ENCODE data around the gene MTCH2. TPM values are rescaled to one million over a fixed set of nuclear protein-coding genes. Genes with fewer than 3 reads are reported as not detected.

The MTCH2 gene
- polyA plus RNA-seq, 1 donor from 2014 or later: 123 TPM

GRCh38 chr11:47587723-47588326, 54.5 kb downstream of the MTCH2 start:
- no peak overlapping the region for H3K4me2 ChIP-seq (ENCODE audit: low read length)
- no peaks in the 10 kb centered on the region for H3K36me3 ChIP-seq (ENCODE audit: insufficient read depth, low read length)
- H2AFZ ChIP-seq (ENCODE audit: low read depth, low read length): no peak overlapping the region
- H3K79me2 ChIP-seq (replicated peaks; ENCODE audit: insufficient read depth, low read length): no peaks in the 10 kb centered on the region
- no peak overlapping the region for H3K27ac ChIP-seq (ENCODE audit: low read length)
- H3K4me3 ChIP-seq (ENCODE audit: low read length): no peak overlapping the region
- no peaks in the 10 kb centered on the region for H3F3A ChIP-seq (ENCODE audit: insufficient read depth, low read length, poor library complexity, severe bottlenecking)
- no peak overlapping the region for H3K9ac ChIP-seq (ENCODE audit: low read length)
- H3K9me3 ChIP-seq (ENCODE audit: low read length): no peaks in the 10 kb centered on the region
- TF ChIP-seq CTCF (IDR thresholded peaks at IDR 0.05; ENCODE audit: poor library complexity, severe bottlenecking) (no peak), EP300 (conservative IDR thresholded peaks at IDR 0.05; ENCODE audit: poor library complexity, severe bottlenecking) (no peak), TAF1 (IDR thresholded peaks at IDR 0.05; ENCODE audit: low read depth) (no peak), POLR2AphosphoS5 (IDR thresholded peaks at IDR 0.05) (no peak), SMC3 (conservative IDR thresholded peaks at IDR 0.05; ENCODE audit: poor library complexity) (no peak), REST (IDR thresholded peaks at IDR 0.05; ENCODE audit: borderline replicate concordance) (no peak), RAD21 (conservative IDR thresholded peaks at IDR 0.05) (no peak), MXI1 (conservative IDR thresholded peaks at IDR 0.05; ENCODE audit: poor library complexity, severe bottlenecking) (no peak), EZH2 (IDR thresholded peaks at IDR 0.05; ENCODE audit: borderline replicate concordance, insufficient read depth, low read length, poor library complexity, severe bottlenecking) (no peak)
- no peaks in the 10 kb centered on the region for H3K27me3 ChIP-seq (ENCODE audit: insufficient read depth, low read depth, low read length)
- no peaks in the 10 kb centered on the region for H4K20me1 ChIP-seq (ENCODE audit: insufficient read depth)
- H3K9me2 ChIP-seq (ENCODE audit: insufficient read depth, low read length): no peaks in the 10 kb centered on the region

GRCh38 chr11:47587039-47587716, 55.2 kb downstream of the MTCH2 start:
- H4K20me1 ChIP-seq (ENCODE audit: insufficient read depth): no peaks in the 10 kb centered on the region
- H3K79me2 ChIP-seq (replicated peaks; ENCODE audit: insufficient read depth, low read length): no peaks in the 10 kb centered on the region
- H3K9me3 ChIP-seq (ENCODE audit: low read length): no peaks in the 10 kb centered on the region
- no peak overlapping the region for H3K9ac ChIP-seq (ENCODE audit: low read length)
- no peak overlapping the region for H3K4me2 ChIP-seq (ENCODE audit: low read length)
- no peak overlapping the region for H3K27ac ChIP-seq (ENCODE audit: low read length)
- no peaks in the 10 kb centered on the region for H3F3A ChIP-seq (ENCODE audit: insufficient read depth, low read length, poor library complexity, severe bottlenecking)
- H3K9me2 ChIP-seq (ENCODE audit: insufficient read depth, low read length): no peaks in the 10 kb centered on the region
- no peak overlapping the region for H3K4me3 ChIP-seq (ENCODE audit: low read length)
- H3K36me3 ChIP-seq (ENCODE audit: insufficient read depth, low read length): no peaks in the 10 kb centered on the region
- no peak for TF ChIP-seq POLR2AphosphoS5 (IDR thresholded peaks at IDR 0.05)
- no peak overlapping the region for H2AFZ ChIP-seq (ENCODE audit: low read depth, low read length)
- H3K27me3 ChIP-seq (ENCODE audit: insufficient read depth, low read depth, low read length): no peaks in the 10 kb centered on the region
